Epithelial cell of proximal tubule (primary cell): ENCODE measurements around the gene PGK2. TPM values are rescaled to one million over a fixed set of nuclear protein-coding genes. Genes with fewer than 3 reads are reported as not detected.

Experiments
- DNase-seq: peaks from one replicate; pipeline ENCODE4 v3.0.0-alpha.2; 2011; ENCODE audit warnings: low read depth
- H3K4me3 ChIP-seq: 2 replicates; pipeline ENCODE4 v1.5.1; 2011; ENCODE audit warnings: low read depth, mild to moderate bottlenecking, low read length
- total RNA-seq: library from RNA; depleted of rRNA; stranded (reverse); fragments of >200 nt; gene quantifications from 2 replicates; pipeline ENCODE4 v1.2.3, GENCODE V29; 2015
- TF ChIP-seq, protein P1 (sequence below): conservative IDR thresholded peaks from 2 replicates; pipeline ENCODE4 v1.5.1; 2012; ENCODE audit warnings: low read depth, mild to moderate bottlenecking, low read length

PGK2 gene
- not detected in 2 replicates for total RNA-seq

- TF ChIP-seq, protein P1, sequence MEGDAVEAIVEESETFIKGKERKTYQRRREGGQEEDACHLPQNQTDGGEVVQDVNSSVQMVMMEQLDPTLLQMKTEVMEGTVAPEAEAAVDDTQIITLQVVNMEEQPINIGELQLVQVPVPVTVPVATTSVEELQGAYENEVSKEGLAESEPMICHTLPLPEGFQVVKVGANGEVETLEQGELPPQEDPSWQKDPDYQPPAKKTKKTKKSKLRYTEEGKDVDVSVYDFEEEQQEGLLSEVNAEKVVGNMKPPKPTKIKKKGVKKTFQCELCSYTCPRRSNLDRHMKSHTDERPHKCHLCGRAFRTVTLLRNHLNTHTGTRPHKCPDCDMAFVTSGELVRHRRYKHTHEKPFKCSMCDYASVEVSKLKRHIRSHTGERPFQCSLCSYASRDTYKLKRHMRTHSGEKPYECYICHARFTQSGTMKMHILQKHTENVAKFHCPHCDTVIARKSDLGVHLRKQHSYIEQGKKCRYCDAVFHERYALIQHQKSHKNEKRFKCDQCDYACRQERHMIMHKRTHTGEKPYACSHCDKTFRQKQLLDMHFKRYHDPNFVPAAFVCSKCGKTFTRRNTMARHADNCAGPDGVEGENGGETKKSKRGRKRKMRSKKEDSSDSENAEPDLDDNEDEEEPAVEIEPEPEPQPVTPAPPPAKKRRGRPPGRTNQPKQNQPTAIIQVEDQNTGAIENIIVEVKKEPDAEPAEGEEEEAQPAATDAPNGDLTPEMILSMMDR, result no peak
- DNase-seq, result no peak
- H3K4me3 ChIP-seq, result no peak within 1 kb of the TSS
Measured at GRCh38 chr6:49787176-49787575, at the start of gene PGK2. Gene PGK2 (minus strand): TSS chr6:49787285. CDS start chr6:49787187, 98 bp downstream.

DNA sequence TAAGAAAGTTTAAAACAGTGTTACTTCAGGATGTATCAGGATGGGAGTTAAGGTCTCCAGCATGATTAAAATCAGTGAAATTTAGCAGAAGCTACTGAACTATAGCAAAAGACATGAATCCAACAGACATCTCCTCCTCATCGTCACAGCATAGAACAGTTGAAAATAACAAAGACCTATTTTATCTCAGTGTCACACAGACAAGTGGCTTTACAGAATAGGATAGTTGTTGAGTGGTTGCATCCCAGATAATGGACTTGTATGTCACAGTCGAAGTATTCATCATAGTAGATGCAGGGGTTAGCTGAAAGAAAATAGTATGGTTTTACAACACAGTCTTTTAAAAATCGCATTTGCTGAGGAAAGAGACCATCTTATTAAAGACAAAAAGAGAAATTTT lies 48.1 kb upstream of the PGK2 start:
- TF ChIP-seq, protein P1, result no peak
- no peak for DNase-seq
- H3K4me3 ChIP-seq, result no peak overlapping the region

- no peak overlapping the region for H3K4me3 ChIP-seq
- DNase-seq, result no peak
- TF ChIP-seq, protein P1, result no peak
Measured at GRCh38 chr6:49833386-49833785, 46.3 kb upstream of the PGK2 start.

GRCh38 chr6:49826743-49827406 lies 39.8 kb upstream of the PGK2 start:
- TF ChIP-seq, protein P1, result no peak
- no peak overlapping the region for H3K4me3 ChIP-seq
- no peak for DNase-seq

- TF ChIP-seq, protein P1, result no peak
- DNase-seq, result no peak
- no peak overlapping the region for H3K4me3 ChIP-seq
Measured at GRCh38 chr6:49815166-49815565, 28.1 kb upstream of the PGK2 start.

GRCh38 chr6:49813248-49813647 lies 26.2 kb upstream of the PGK2 start:
- no peak overlapping the region for H3K4me3 ChIP-seq
- TF ChIP-seq, protein P1, result no peak
- DNase-seq, result no peak

- TF ChIP-seq, protein P1, result no peak
- H3K4me3 ChIP-seq, result no peak overlapping the region
- DNase-seq, result no peak
Measured at GRCh38 chr6:49806145-49806544, 19.1 kb upstream of the PGK2 start.
